Activated naive CD4-positive, alpha-beta T cell treated with anti-CD3 and anti-CD28 coated beads, Interleukin-2, amount 10 ng/mL, durations not matched to agents 7 days and 5 days (primary cell): Measurements from ENCODE around the gene NBEA.
"Not testable (repeated sequence)": the region's sequence is repeated elsewhere in the genome, so short reads cannot be mapped to it uniquely, and the experiment has no call there.

ENCODE experiments used
- CTCF ChIA-PET: fragments of 350-600 bp; sonication (Branson Sonifier 250); formaldehyde crosslinking; loops from one replicate; lab custom pipeline; 2021; ENCODE audit warnings: antibody characterized with exemption; lab: Charles Lee
- DNase-seq: peaks from one replicate; pipeline ENCODE4 v3.0.0-alpha.2; 2020
- H3K27ac Mint-ChIP-seq: one replicate; pipeline ENCODE4 v1.8.0; 2021; ENCODE audit warnings: mild to moderate bottlenecking, moderate library complexity, mixed read lengths
- H3K27me3 Mint-ChIP-seq: one replicate; pipeline ENCODE4 v1.8.0; 2021; ENCODE audit warnings: mild to moderate bottlenecking, mixed read lengths
- H3K36me3 Mint-ChIP-seq: one replicate; pipeline ENCODE4 v1.8.0; 2021; ENCODE audit warnings: mixed read lengths
- H3K4me1 Mint-ChIP-seq: one replicate; pipeline ENCODE4 v1.8.0; 2021; ENCODE audit warnings: mixed read lengths
- H3K4me3 Mint-ChIP-seq: one replicate; pipeline ENCODE4 v1.8.0; 2021; ENCODE audit warnings: mild to moderate bottlenecking, moderate library complexity, mixed read lengths
- H3K9me3 Mint-ChIP-seq: one replicate; pipeline ENCODE4 v1.8.0; 2021; ENCODE audit warnings: mixed read lengths

NBEA gene

GRCh38 chr13:34988330-34988791, 46.3 kb downstream of the NBEA start:
- H3K36me3 Mint-ChIP-seq, result no peaks in the 10 kb centered on the region
- H3K4me1 Mint-ChIP-seq, result no peaks in the 10 kb centered on the region
- H3K9me3 Mint-ChIP-seq, result peaks cover 23% of the 10 kb centered on the region
- no peak overlapping the region for H3K4me3 Mint-ChIP-seq
- H3K27me3 Mint-ChIP-seq, result no peaks in the 10 kb centered on the region
- CTCF ChIA-PET, result no interaction called here
- H3K27ac Mint-ChIP-seq, result no peak overlapping the region
- no peak for DNase-seq

DNA sequence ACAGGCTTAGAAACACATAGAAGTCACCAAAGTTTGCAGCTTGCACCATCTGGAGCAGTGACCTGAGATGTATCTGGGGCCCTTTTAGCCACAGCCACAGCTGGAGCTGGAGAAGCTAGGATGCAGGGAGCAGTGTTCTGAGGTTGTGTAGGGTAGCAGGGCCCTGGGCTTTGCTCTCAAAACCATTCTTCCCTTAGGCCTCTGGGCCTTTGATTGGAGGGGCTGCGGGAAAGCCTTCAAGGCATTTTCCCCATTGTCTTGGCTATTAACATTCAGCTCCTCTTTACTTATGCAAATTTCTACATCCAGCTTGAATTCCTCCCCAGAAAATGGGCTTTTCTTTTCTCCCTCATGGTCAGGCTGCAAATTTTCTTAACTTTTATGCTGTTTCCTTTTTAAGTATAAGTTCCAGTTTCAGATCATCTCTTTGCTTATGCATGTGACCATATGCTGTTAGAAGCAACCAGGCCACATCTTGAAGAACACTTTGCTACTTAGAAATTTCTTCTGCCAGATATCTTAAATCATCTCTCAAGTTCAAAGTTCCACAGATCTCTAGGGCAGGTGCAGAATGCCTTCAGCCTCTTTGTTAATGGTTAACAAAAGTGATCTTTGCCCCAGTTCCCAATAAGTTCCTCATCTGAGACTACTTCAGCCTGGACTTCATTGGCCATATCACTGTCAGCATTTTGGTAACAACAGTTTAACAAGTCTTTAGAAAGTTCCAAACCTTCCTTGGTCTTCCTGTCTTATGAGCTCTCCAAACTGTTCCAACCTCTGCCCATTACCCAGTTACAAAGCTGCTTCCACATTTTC, 48.5 kb downstream of the NBEA start:
- Mint-ChIP-seq H3K27ac (no peak overlapping the region), H3K4me1 (no peaks in the 10 kb centered on the region), H3K4me3 (no peak overlapping the region), H3K36me3 (no peaks in the 10 kb centered on the region), H3K27me3 (no peaks in the 10 kb centered on the region), H3K9me3 (peaks cover 23% of the 10 kb centered on the region)
- DNase-seq, result no peak
- CTCF ChIA-PET, result no interaction called here

DNA sequence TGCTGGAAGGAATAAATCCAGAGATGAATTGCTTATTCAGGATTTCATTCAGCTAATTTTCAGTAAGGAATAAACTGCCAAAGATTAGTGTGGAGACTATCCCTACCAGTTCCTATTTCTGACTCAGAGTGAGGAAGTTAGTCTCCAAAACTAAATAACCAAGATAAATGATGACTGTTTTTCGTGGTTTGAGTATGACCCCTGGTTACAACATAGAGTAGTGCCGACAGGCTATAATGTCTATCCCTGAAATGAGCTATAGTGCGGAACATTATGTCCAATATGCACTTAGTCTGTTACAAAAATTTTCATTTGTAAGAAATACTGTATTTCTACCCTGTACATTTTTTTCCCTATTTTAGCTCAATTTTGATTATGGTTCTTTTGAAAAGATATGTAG, 51.4 kb downstream of the NBEA start:
- no peak overlapping the region for H3K4me3 Mint-ChIP-seq
- no peaks in the 10 kb centered on the region for H3K27me3 Mint-ChIP-seq
- H3K27ac Mint-ChIP-seq, result no peak overlapping the region
- CTCF ChIA-PET, result no interaction called here
- peaks cover 25% of the 10 kb centered on the region for H3K9me3 Mint-ChIP-seq
- no peak for DNase-seq
- H3K4me1 Mint-ChIP-seq, result no peaks in the 10 kb centered on the region
- H3K36me3 Mint-ChIP-seq, result no peaks in the 10 kb centered on the region

DNA sequence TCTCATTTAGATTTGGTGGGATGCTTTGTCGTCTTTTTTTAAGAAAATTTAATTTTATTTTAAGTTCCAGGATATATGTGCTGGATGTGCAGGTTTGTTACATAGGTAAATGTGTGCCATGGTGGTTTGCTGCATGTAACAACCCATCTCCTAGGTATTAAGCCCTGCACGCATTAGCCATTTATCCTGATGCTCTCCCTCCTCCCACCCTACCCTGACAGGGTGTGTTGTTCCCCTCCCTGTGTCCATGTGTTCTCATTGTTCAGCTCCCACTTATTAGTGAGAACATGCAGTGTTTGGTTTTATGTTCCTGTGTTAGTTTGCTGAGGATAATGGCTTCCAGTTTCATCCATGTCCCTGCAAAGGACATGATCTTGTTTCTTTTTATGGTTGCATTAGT, 61.7 kb downstream of the NBEA start:
- H3K9me3 Mint-ChIP-seq, CTCF ChIA-PET, H3K27ac Mint-ChIP-seq, H3K4me3 Mint-ChIP-seq, DNase-seq, H3K27me3 Mint-ChIP-seq, H3K36me3 Mint-ChIP-seq, H3K4me1 Mint-ChIP-seq: not testable (repeated sequence)

- no peaks in the 10 kb centered on the region for H3K4me1 Mint-ChIP-seq
- H3K36me3 Mint-ChIP-seq, result no peaks in the 10 kb centered on the region
- H3K27me3 Mint-ChIP-seq, result no peaks in the 10 kb centered on the region
- CTCF ChIA-PET, result no interaction called here
- no peak overlapping the region for H3K4me3 Mint-ChIP-seq
- H3K27ac Mint-ChIP-seq, result no peak overlapping the region
- no peaks in the 10 kb centered on the region for H3K9me3 Mint-ChIP-seq
- DNase-seq, result no peak
These were observed 63.0 kb downstream of the NBEA start for GRCh38 chr13:35005051-35005450.

DNA sequence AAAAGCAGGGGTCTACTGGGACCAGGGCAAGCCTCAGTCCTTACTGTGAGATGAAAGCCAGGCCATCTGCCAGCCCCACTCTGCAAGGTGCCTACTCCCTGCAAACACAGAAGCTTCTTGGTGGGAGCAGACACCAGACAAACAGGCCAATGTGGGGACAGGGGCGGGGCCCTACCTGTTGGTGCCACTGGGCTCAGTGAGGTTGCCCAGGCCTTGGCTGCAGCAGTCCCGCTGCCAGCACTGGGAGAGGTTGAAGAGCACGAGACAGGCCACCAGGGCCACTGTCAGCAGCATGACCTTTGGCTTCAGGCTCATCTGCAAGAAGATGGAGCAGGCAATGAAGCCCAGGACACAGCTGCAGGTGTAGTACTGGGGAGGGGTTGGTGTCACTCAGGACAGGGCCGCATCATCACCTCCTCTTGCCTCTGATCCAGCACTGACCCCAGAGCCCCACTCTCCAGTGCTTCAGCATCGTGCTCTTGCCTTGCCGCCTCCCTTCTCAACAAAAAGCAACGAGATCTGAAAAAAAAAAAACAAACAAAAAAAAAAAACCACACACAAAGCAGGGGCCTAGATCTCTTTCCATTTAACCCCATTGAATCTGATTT, 72.6 kb downstream of the NBEA start:
- H3K4me3 Mint-ChIP-seq, result no peak overlapping the region
- no peak for DNase-seq
- no peaks in the 10 kb centered on the region for H3K4me1 Mint-ChIP-seq
- CTCF ChIA-PET, result no interaction called here
- no peaks in the 10 kb centered on the region for H3K36me3 Mint-ChIP-seq
- H3K27me3 Mint-ChIP-seq, result no peaks in the 10 kb centered on the region
- H3K27ac Mint-ChIP-seq, result no peak overlapping the region
- H3K9me3 Mint-ChIP-seq, result no peaks in the 10 kb centered on the region

DNA sequence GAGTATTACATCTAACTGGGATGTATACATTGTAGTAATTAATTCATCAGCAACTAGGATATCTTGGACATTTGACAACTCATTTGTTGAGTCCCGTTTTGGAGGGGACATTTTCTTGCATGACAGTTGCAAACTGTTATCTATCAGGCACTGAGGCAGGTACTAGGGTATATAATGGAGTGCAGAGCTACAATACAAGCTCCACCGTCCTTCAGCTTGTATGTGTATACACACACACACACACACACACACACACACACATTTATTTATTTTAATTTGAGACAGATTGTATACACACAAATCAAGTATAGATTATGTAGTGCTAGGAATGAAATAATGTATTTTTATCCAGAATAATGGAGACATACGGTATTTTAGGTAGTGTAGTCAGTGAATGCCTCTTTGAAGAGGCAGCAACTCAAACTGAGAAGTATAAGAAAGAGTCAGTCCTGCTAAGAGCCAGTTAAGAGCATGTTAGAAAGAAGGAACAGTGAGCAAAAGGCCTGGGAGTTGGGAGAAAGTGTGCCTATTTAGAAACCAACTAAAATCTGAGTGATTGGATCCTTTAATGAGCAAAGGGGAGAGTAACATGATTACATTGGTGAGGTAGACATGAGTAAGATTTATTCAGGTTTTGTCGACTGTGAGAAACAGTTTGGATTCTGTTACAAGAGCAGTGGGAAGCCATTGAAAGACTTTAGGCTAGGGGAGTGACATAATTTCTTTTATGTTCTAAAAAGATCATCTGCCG, 74.5 kb downstream of the NBEA start:
- H3K36me3 Mint-ChIP-seq, result no peaks in the 10 kb centered on the region
- no peak for DNase-seq
- no peak overlapping the region for H3K27ac Mint-ChIP-seq
- no peak overlapping the region for H3K4me3 Mint-ChIP-seq
- H3K27me3 Mint-ChIP-seq, result no peaks in the 10 kb centered on the region
- no peaks in the 10 kb centered on the region for H3K4me1 Mint-ChIP-seq
- H3K9me3 Mint-ChIP-seq, result no peaks in the 10 kb centered on the region
- CTCF ChIA-PET, result no interaction called here

DNA sequence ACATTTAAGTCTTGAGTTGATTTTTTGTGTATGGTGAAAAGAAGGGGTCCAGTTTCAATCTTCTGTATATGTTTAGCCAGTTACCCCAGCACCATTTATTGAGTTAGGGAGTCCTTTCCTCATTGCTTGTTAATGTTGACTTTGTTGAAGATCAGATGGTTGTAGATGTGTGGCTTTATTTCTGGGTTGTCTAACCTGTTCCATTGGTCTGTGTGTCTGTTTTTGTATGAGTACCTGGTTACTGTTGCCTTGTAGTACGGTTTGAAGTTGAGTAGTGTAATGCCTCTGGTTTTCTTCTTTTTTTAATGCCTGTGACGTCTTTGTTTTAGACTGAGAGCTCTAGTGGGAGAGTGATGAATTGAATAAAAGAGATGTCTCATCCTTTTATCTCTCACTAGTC, 83.2 kb downstream of the NBEA start:
- DNase-seq, result no peak
- CTCF ChIA-PET, result no interaction called here
- Mint-ChIP-seq H3K36me3 (no peaks in the 10 kb centered on the region), H3K27ac (no peak overlapping the region), H3K4me3 (no peak overlapping the region), H3K9me3 (peaks cover 1% of the 10 kb centered on the region), H3K27me3 (no peaks in the 10 kb centered on the region), H3K4me1 (no peaks in the 10 kb centered on the region)

GRCh38 chr13:35028338-35028867, 86.3 kb downstream of the NBEA start:
- H3K9me3 Mint-ChIP-seq, result peaks cover 10% of the 10 kb centered on the region

DNA sequence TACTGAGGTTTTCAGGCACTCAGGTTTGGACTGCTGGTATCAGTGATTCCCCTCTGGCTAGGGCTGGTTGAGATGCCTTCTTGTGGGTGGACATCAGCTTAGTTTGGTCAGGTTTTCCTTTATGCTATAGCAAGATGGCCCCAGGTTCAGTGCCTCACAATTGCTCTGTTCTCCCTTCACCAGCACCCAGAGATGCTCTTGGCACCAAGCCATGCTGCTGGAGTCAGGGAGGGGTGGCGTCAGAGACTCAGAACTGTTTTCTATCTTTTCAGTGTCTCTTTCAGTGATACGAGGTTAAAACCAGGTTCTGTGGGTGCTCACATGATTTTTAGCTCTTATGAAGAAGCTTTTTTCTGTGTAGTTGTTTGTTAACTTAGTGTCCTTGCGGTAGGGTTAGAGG, 96.9 kb downstream of the NBEA start:
- H3K4me3 Mint-ChIP-seq, result no peak overlapping the region
- no peaks in the 10 kb centered on the region for H3K4me1 Mint-ChIP-seq
- H3K36me3 Mint-ChIP-seq, result no peaks in the 10 kb centered on the region
- peaks cover 2% of the 10 kb centered on the region for H3K9me3 Mint-ChIP-seq
- H3K27me3 Mint-ChIP-seq, result no peaks in the 10 kb centered on the region
- CTCF ChIA-PET, result no interaction called here
- no peak overlapping the region for H3K27ac Mint-ChIP-seq
- no peak for DNase-seq

More at GRCh38 chr13:35028338-35028867, 86.3 kb downstream of the NBEA start:
- H3K4me3 Mint-ChIP-seq, result no peak overlapping the region
- CTCF ChIA-PET, result no interaction called here
- H3K4me1 Mint-ChIP-seq, result no peaks in the 10 kb centered on the region
- no peaks in the 10 kb centered on the region for H3K36me3 Mint-ChIP-seq
- no peaks in the 10 kb centered on the region for H3K27me3 Mint-ChIP-seq
- DNase-seq, result no peak
- no peak overlapping the region for H3K27ac Mint-ChIP-seq

DNA sequence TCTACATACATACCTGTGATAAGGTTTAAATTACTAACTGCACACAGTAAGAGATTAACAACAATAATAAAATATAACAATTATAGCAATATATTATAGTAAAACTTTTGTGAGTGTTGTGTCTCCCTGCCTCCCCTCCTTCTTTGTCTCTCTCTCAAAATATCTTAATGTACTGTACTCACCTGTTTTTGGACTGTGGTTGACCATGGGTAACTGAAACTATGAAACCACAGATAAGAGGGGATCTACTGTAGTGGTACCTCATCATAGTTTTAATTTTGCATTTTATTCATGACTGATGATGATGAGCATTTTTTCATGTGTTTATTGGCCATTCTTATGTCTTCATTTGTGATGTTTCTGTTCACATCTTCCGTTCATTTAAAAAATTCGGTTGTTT, 104.5 kb downstream of the NBEA start:
- H3K36me3 Mint-ChIP-seq, result no peaks in the 10 kb centered on the region
- CTCF ChIA-PET, result no interaction called here
- no peaks in the 10 kb centered on the region for H3K4me1 Mint-ChIP-seq
- no peaks in the 10 kb centered on the region for H3K9me3 Mint-ChIP-seq
- H3K4me3 Mint-ChIP-seq, result no peak overlapping the region
- no peak overlapping the region for H3K27ac Mint-ChIP-seq
- no peak for DNase-seq
- H3K27me3 Mint-ChIP-seq, result no peaks in the 10 kb centered on the region

DNA sequence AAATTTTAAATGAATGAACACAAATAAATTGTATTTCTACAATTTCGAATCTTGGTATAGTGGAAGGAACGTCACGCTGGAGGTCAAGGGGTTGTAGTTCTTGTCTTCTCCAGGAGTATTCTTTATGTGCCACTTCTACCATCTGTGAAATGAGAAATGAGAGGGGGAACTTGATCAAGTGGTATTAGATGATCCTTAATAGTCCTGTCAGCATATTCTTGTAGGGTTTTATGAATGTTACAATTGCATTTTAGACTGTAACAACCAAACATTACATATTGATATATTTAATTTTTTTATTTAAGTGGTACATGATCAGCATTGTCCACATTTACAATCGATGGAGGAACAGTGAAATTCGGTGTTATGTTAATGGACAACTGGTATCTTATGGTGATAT, 113.6 kb downstream of the NBEA start:
- DNase-seq, result no peak
- CTCF ChIA-PET, result no interaction called here
- no peaks in the 10 kb centered on the region for H3K4me1 Mint-ChIP-seq
- no peak overlapping the region for H3K4me3 Mint-ChIP-seq
- no peaks in the 10 kb centered on the region for H3K36me3 Mint-ChIP-seq
- H3K27ac Mint-ChIP-seq, result no peak overlapping the region
- no peaks in the 10 kb centered on the region for H3K9me3 Mint-ChIP-seq
- H3K27me3 Mint-ChIP-seq, result no peaks in the 10 kb centered on the region

DNA sequence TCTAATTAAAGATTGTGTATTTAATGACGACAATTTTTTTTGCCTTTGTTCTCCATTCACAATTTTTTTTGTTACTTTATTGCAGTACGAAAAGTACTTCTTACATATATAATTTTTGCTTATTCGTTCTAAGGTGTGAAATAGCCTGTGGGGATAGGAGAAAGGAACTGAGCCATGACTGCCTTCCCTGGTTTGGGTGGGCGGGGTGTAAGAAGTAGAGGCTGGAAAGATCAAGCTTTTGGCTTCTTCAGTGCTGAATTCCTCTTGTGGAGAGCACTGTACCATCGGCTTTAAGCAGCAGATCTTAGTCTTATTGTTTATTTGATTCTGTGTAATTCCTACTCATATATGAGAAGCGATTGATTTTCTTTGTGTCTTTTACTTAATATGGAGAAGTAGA, 115.8 kb downstream of the NBEA start:
- H3K9me3 Mint-ChIP-seq, result no peaks in the 10 kb centered on the region
- DNase-seq, result no peak
- no peaks in the 10 kb centered on the region for H3K36me3 Mint-ChIP-seq
- H3K27me3 Mint-ChIP-seq, result no peaks in the 10 kb centered on the region
- no peak overlapping the region for H3K4me3 Mint-ChIP-seq
- no peak overlapping the region for H3K27ac Mint-ChIP-seq
- CTCF ChIA-PET, result no interaction called here
- no peaks in the 10 kb centered on the region for H3K4me1 Mint-ChIP-seq

GRCh38 chr13:35058585-35058984, 116.5 kb downstream of the NBEA start:
- H3K4me1 Mint-ChIP-seq, H3K9me3 Mint-ChIP-seq, H3K4me3 Mint-ChIP-seq, H3K27ac Mint-ChIP-seq, H3K27me3 Mint-ChIP-seq, CTCF ChIA-PET, H3K36me3 Mint-ChIP-seq, DNase-seq: not testable (repeated sequence)
